Measurements from ENCODE around the gene CYB561A3. TPM values are rescaled to one million over a fixed set of nuclear protein-coding genes. Genes with fewer than 3 reads are reported as not detected.

The CYB561A3 gene
- total RNA-seq, 1 experiment from 2014 or later, result 21.7 TPM

DNA sequence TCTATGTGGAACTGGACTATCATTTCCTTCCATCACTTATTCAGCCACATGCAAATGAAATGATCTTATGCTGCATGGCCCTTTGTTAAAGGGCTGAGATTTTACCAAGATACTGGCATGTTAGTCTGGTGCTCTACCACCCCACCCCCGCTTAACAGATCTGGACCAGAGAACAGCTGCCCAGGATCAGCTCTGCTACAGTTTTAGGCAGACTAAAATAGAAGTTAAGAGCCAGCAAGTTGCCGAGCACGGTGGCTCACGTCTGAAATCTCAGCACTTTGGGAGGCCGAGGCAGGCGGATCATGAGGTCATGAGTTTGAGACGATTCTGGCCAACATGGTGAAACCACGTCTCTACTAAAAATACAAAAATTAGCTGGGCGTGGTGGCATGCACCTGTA, 33.3 kb downstream of the CYB561A3 start:
- H3K4ac ChIP-seq (ENCODE audit: low read depth, low read length), result no peak overlapping the region
- H3K4me1 ChIP-seq (ENCODE audit: insufficient read depth, low read length), result peaks cover 5% of the 10 kb centered on the region; the same call in 1 of the 2 replicates
- no peak overlapping the region for H3K23ac ChIP-seq (ENCODE audit: insufficient read length, low read depth, low read length)
- no peak overlapping the region for H2AFZ ChIP-seq (ENCODE audit: low read length)
- H3K79me1 ChIP-seq (ENCODE audit: insufficient read depth, low read depth, low read length, poor library complexity, severe bottlenecking), result no peaks in the 10 kb centered on the region
- H4K8ac ChIP-seq (replicated peaks; ENCODE audit: insufficient read length, low read depth, low read length), result no peak overlapping the region
- H4K20me1 ChIP-seq (ENCODE audit: control insufficient read depth, insufficient read depth, insufficient read length), result no peaks in the 10 kb centered on the region
- no peak overlapping the region for H3K9ac ChIP-seq (ENCODE audit: extremely low read depth, insufficient read length, low read length)
- H2AK5ac ChIP-seq (ENCODE audit: insufficient read length, low read length), result no peak overlapping the region
- no peak overlapping the region for H3T11ph ChIP-seq (ENCODE audit: low read length)
- TF ChIP-seq, protein P1, sequence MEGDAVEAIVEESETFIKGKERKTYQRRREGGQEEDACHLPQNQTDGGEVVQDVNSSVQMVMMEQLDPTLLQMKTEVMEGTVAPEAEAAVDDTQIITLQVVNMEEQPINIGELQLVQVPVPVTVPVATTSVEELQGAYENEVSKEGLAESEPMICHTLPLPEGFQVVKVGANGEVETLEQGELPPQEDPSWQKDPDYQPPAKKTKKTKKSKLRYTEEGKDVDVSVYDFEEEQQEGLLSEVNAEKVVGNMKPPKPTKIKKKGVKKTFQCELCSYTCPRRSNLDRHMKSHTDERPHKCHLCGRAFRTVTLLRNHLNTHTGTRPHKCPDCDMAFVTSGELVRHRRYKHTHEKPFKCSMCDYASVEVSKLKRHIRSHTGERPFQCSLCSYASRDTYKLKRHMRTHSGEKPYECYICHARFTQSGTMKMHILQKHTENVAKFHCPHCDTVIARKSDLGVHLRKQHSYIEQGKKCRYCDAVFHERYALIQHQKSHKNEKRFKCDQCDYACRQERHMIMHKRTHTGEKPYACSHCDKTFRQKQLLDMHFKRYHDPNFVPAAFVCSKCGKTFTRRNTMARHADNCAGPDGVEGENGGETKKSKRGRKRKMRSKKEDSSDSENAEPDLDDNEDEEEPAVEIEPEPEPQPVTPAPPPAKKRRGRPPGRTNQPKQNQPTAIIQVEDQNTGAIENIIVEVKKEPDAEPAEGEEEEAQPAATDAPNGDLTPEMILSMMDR (conservative IDR thresholded peaks at IDR 0.05), result no peak
- no peak overlapping the region for H4K91ac ChIP-seq (ENCODE audit: insufficient read length, low read depth, low read length)
- H2BK5ac ChIP-seq (ENCODE audit: insufficient read length, low read length), result no peak overlapping the region
- H2BK15ac ChIP-seq (ENCODE audit: low read depth, low read length), result no peak overlapping the region
- H2BK12ac ChIP-seq (ENCODE audit: insufficient read length, low read depth, low read length), result no peak overlapping the region
- H3K23me2 ChIP-seq (ENCODE audit: insufficient read length, low read depth, low read length, poor library complexity, severe bottlenecking), result peaks cover 8% of the 10 kb centered on the region
- H3K27me3 Mint-ChIP-seq (ENCODE audit: low read depth), result no peaks in the 10 kb centered on the region
- H3K4me2 ChIP-seq (ENCODE audit: insufficient read depth, insufficient read length, low read length), result no peak overlapping the region
- H2BK120ac ChIP-seq (ENCODE audit: low read depth, low read length, poor library complexity, severe bottlenecking), result no peak overlapping the region
- no peaks in the 10 kb centered on the region for H3K9me3 Mint-ChIP-seq
- H3K14ac ChIP-seq (ENCODE audit: insufficient read depth, low read length), result no peak overlapping the region
- H3K4me3 Mint-ChIP-seq, result no peak overlapping the region
- H3K4me1 Mint-ChIP-seq, result peaks cover 19% of the 10 kb centered on the region in 2 experiments
- H3K27ac Mint-ChIP-seq, result peak overlapping the region in 2 of 3 experiments; percentile 17 to 40; a peak in 1 of 7 replicates
- H3K36me3 Mint-ChIP-seq (ENCODE audit: insufficient read depth in 1 of 3, low read depth in 3 of 3), result peaks cover 43 to 75% (median 68%) of the 10 kb centered on the region in 3 experiments; a peak in 6 of 7 replicates
- no peak overlapping the region for H2BK20ac ChIP-seq (ENCODE audit: low read depth, low read length, poor library complexity, severe bottlenecking)
- H4K5ac ChIP-seq (ENCODE audit: insufficient read length, low read depth, low read length), result no peak overlapping the region
- WGBS (ENCODE audit: extremely low coverage, insufficient read length, low lambda C conversion rate), result no CpG with 5 or more reads among the region's 9 CpGs
- H3K56ac ChIP-seq (ENCODE audit: insufficient read length, low read depth, low read length), result no peak overlapping the region
- peaks cover 28% of the 10 kb centered on the region for H3K79me2 ChIP-seq (ENCODE audit: insufficient read depth, low read length)
- no peaks in the 10 kb centered on the region for H3K9me3 ChIP-seq (ENCODE audit: control insufficient read depth, low read depth, low read length)
- H3K27ac ChIP-seq (ENCODE audit: insufficient read length, low read depth, low read length), result no peak overlapping the region
- H3K18ac ChIP-seq (ENCODE audit: insufficient read length, low read depth, low read length), result no peak overlapping the region
- H3K27me3 ChIP-seq (ENCODE audit: insufficient read depth, low read length), result no peaks in the 10 kb centered on the region; the same call in 1 of the 2 replicates
- no peak for DNase-seq
